ENCODE data around the gene KCNK1.

KCNK1 gene

DNA sequence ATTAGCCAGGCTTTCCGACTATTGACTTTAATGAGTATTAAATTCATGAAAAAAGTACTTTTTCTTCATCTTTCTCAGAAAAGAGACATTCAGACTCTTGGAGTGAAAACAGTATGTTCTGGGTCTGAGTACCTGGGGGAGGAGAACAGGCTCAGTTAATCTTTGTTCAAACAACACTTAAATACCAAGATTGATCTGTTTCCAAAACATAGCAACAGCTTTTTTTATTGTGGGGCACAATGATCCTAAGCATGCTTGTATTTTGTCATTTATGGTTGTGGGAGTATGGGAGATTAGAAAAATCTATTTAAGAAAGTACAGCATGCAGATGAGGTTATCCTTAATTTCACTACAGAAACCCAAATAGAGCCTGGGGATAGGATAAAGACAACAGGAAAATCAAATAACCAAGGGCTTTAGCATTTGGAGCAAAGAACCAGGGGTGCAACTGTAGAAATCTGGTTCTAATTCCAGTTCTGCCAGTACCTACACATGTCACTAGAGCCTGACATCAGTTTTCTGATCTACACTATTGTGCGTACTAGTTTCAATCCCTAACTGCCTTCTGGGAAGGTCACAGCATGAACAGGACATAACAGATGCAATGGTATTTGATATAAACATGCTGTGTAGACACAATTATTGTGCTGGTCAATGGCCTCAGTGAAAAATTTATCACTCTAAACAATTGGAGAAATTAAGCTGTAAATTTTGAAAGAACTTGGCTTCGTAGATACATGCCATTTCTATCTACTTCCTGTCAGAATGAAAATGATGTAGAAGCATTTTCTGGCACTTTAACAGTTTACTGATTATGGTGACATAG is 91.2 kb downstream of the KCNK1 start:
- DNase-seq (ENCODE audit: low read depth) = no peak

DNA sequence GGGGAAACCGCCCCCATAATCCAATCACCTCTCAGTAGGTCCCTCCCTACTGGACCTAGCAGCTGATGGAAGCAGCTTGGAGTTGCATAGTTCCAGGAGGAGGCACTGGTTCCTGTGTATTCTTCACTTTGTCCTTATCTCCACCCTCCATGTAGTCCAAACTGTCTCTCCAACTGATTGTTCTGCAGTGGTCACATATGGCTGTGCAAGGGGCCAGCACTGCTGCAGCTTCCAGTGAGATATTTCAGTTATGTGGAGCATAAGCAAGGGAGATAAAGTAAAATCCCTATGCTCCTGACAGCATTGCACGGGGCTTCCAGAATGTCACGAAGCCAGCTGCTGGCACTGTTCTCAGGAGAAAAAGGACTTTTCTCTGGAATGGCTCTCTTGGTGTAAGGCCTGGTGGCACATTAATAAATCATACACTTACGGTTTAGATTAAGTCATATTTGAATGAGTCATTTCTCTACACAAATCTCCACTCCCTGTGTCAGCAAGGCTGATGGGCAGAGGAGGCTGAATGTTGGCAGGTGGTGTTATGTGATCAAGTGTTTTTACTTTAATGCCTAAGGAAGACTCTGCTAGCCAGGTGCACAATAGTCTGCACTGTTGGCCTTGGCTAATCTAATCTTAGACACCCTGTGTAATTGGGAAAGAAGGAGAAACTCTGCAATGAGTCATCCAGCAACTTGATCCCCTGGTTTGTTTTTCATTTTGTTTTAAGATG is 93.4 kb downstream of the KCNK1 start:
- no peak for DNase-seq (ENCODE audit: low read depth)

DNA sequence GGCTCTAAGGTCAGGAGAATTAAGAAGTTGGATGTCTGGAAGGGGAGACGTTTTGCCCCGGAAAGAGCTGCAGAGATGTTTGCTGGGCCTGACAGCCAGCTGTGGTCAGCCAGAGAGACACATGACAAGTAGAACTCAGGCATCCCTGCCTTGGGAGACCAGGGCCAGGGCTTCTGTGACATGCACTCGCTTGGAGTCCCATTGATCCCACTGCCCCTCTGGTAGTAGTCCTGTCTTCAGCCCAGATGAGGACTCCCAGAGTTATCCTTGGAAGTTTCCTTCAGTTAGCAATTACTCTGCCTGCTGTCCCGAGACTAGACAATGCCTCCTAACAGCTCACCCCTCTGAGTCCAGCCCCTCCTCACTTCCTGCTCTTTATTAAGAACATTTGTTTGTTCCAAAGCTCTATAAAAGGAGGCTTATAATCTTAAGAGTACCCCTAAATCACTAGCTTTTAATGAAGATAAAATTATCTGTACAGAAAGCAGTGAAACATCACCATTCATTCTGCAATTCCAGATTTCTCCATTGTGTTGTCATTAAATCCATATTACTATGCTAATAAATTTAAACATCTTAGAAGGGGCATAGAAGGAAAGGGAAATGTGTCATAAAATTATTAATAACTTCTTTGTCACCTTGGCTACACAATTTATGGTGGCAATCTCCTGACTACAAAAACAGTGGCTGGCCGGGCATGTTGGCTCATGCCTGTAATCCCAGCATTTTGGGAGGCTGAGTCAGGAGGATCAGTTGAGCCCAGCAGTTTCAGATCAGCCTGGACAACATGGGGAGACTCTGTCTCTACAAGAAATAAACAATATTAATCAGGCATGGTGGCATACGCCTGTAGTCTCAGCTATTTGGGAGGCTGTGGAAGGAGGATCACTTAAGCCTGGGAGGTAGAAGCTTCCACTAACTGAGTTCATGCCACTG is 94.2 kb downstream of the KCNK1 start:
- DNase-seq (ENCODE audit: low read depth) = no peak

DNA sequence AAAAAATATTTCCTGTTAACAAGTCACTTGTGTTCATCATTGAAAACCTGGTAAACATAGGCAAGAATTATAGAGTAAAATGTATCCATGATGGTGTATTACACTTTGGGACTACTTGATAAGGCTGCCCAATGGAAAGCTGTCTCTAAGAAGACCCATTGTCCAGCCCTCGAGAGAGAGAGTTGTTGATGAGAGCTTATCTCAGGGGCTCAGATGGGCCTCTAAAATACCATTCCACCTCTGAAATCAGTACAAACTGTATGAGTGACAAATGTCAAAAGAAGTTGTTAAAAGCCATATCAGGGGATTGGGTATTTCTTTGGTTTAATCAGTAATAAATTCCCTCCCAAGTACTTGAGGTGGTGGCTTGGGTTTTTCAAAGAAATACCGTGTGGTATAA is 96.1 kb downstream of the KCNK1 start:
- DNase-seq (ENCODE audit: low read depth) = no peak

DNA sequence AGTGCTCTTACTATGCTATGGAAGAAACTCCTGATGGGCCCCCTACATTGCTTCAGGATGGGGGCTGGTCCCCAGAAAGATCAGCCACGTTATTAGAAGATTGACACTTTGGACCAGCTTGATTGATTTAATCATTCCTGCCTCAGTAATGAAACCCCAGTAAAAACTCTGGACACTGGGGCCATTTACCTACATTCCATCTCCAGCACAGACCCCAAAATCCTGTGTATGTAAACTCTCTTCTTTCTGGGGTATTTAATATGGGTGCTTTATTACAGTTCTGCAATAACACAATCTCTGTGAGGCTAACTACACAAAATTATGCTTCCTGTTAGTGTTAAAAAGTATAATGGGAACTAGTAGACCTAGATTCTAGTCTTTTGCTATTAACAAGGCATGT is 96.6 kb downstream of the KCNK1 start:
- DNase-seq (ENCODE audit: low read depth) = no peak

DNA sequence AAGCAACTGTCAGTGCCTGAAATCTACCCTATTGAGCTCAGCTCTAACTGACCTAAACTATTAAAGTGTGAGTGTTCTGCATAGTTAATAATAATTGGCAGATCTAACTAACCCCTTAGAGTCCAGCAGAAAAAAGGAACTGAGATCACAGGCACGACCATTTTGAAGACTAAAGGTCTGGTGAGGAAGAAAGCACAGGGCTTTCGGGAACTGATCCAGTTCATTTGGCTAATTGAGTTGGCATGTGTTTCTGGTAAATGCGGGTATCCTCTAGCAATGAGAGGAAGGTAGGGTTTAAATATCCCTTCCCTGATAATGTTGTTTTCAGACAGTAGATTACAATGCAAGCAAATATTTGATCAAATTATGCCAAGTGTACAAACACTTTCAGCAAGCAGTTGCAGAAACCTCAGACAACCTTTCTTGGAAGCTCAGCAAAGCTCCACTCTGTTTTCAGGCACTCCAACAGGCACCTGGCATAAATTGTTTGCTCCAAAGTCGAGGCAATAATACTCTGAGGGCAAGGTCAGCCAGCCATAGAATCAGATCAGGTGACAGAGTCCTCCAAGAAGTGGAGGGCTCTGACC is 100.8 kb downstream of the KCNK1 start:
- DNase-seq (ENCODE audit: low read depth) = no peak

DNA sequence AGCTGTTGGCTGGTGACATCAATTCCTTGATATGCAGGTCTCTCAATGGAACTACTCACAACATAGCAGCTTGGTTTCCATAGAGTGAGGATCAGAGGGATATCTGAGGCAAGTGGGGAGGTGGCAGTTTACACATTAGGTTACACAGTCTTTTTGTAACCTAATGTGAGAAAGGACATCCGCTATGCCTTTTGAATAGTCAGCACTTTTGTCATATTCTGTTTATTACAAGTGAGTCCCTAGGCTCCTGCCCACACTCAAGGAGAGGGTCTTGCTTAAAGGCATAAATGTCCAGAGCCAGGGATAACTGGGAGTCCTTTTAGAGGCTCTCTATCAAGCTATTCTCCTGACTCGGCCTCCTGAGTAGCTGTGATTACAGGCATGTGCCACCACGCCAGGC is 104.2 kb downstream of the KCNK1 start:
- DNase-seq (ENCODE audit: low read depth) = no peak

DNA sequence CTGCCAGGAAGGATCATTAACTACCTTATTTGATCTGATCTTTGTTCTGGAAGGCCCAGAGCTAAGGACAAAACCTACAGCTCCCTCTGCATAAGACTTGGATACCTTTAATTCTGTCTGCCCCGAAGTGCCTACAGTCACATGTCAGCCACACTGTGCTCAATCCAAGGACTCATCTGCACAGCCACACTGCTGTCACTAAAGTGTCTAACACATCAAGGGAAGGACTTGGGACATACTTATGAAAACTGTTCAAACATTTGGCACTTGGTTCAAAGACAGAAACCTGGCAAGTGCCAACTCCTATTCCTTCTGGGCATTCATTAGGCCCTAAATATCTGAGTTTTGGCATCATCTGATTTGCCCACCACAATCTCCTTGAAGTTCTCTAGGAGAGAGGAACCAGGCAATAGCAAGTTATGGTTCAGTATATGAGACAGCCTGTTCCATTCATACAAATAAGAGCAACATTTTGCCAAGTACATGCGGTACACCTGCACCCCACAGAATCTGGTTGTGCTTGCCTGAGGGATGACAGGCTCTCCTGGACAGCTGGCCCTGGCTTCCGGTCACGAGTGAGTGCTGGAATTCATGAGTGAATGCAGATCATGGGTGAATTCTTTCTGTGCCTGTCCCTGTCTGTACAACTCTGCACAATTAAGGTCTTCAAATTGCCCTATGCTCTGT is 105.9 kb downstream of the KCNK1 start:
- no peak for DNase-seq (ENCODE audit: low read depth)

DNA sequence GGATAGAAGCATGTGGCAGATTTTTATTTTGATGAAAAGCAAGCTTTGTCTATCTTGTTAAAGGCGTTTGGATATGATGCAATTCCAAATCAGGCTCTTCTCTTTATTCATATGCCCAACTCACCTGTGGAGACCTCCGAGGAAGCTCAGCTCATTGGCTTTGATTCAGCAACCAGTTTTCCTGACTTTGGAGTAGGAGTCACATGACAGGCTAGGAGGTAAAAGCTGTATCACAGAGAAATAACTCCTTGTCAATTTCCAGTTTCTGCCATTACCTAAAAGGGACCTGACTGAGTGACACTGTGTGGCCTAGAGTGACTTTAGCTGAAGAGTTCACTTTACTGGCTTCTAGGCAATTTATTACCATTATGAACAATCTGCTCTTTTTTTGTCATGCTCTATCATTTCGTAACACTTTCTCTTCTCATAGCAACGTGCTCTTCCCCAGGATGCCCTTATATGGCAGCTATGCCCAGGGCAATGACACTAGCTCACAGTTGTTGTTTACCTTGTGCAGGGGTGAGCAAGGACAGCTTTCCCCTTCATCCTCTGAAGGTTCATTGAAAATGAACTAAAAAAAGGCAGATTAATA is 107.2 kb downstream of the KCNK1 start:
- DNase-seq (ENCODE audit: low read depth) = no peak

All from T follicular helper cell (primary cell).